Tibial nerve (tissue), 3 donors: ENCODE results near the gene LRRC8A.

Experiments used
- POLR2A ChIP-seq, 2 donors: fragments of 450-650 bp; IDR thresholded peaks; one replicate each; pipeline ENCODE4 v1.6.1; 2017; ENCODE audit warnings: antibody characterized with exemption in 2 of 2, mild to moderate bottlenecking in 2 of 2, moderate library complexity in 2 of 2
- TF ChIP-seq, protein P1 (sequence below), 5 experiments: fragments of 200-600 bp in 3 of 5; fragments of 450-650 bp in 2 of 5; sonication (generic) in 3 of 5; IDR thresholded peaks; one replicate each; pipeline ENCODE4 v1.5.1; 2016 to 2019; ENCODE audit warnings: antibody characterized with exemption in 5 of 5, mild to moderate bottlenecking in 3 of 5, moderate library complexity in 2 of 5

DNA sequence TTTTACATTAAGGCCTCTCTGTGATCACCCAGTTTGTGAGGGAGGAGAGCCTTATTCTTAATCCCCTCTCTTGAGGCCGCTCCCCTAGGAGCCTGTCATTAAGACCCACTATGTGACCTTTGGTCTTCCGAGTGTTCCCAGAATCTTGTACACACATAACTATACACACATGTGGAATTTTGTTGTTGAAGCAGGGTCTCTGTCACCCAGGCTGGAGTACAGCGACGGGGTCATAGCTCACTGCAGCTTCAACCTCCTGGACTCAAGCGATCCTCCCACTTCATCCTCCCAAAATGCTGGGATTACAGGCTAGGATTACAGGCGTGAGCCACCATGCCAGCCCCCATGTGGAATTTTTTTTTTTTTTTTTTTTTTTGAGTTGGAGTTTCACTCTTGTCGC, 24.0 kb downstream of the LRRC8A start:
- TF ChIP-seq, protein P1, sequence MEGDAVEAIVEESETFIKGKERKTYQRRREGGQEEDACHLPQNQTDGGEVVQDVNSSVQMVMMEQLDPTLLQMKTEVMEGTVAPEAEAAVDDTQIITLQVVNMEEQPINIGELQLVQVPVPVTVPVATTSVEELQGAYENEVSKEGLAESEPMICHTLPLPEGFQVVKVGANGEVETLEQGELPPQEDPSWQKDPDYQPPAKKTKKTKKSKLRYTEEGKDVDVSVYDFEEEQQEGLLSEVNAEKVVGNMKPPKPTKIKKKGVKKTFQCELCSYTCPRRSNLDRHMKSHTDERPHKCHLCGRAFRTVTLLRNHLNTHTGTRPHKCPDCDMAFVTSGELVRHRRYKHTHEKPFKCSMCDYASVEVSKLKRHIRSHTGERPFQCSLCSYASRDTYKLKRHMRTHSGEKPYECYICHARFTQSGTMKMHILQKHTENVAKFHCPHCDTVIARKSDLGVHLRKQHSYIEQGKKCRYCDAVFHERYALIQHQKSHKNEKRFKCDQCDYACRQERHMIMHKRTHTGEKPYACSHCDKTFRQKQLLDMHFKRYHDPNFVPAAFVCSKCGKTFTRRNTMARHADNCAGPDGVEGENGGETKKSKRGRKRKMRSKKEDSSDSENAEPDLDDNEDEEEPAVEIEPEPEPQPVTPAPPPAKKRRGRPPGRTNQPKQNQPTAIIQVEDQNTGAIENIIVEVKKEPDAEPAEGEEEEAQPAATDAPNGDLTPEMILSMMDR (IDR thresholded peaks at IDR 0.05) = no peak
- no peak for TF ChIP-seq POLR2A (IDR thresholded peaks at IDR 0.05)
